SK-N-SH (cell line): ENCODE results near the gene KLHL22.
"Not testable (repeated sequence)": the region's sequence is repeated elsewhere in the genome, so short reads cannot be mapped to it uniquely, and the experiment has no call there.

Experiments
- CTCF ChIP-seq: fragments of 200-600 bp; sonication (generic); IDR thresholded peaks from 2 replicates; pipeline ENCODE4 v1.6.1; 2017; ENCODE audit warnings: antibody characterized with exemption, mild to moderate bottlenecking, moderate library complexity
- ELF1 ChIP-seq: IDR thresholded peaks from 2 replicates; pipeline ENCODE4 v1.4.0; 2012
- EP300 ChIP-seq, 2 experiments: IDR thresholded peaks; 2 replicates each; pipeline versions ENCODE4 v1.4.0 to v1.6.1; 2012; ENCODE audit warnings: borderline replicate concordance in 1 of 2, low read depth in 1 of 2, low read length in 1 of 2
- FOXM1 ChIP-seq: IDR thresholded peaks from 2 replicates; pipeline ENCODE4 v1.4.0; 2012; ENCODE audit warnings: low read depth, mild to moderate bottlenecking
- GATA2 ChIP-seq: sonication (generic); formaldehyde crosslinking; IDR thresholded peaks from 2 replicates; pipeline ENCODE4 v1.5.0; 2020; ENCODE audit warnings: mild to moderate bottlenecking, missing genetic modification reagents
- JUND ChIP-seq: IDR thresholded peaks from 2 replicates; pipeline ENCODE4 v1.4.0; 2012
- MAX ChIP-seq: IDR thresholded peaks from 2 replicates; pipeline ENCODE4 v1.4.0; 2012; ENCODE audit warnings: low read depth
- REST ChIP-seq: IDR thresholded peaks from 2 replicates; pipeline ENCODE4 v1.6.1; 2012; ENCODE audit warnings: mild to moderate bottlenecking, low read depth, low read length, moderate library complexity
- RFX5 ChIP-seq: IDR thresholded peaks from 2 replicates; pipeline ENCODE4 v1.6.1; 2012; ENCODE audit warnings: mild to moderate bottlenecking, improper control_type of control experiment, low read length
- SIN3A ChIP-seq: IDR thresholded peaks from 2 replicates; pipeline ENCODE4 v1.6.1; 2012; ENCODE audit warnings: low read depth, mild to moderate bottlenecking, low read length, moderate library complexity, borderline replicate concordance
- TAF1 ChIP-seq: IDR thresholded peaks from 2 replicates; pipeline ENCODE4 v1.6.1; 2012; ENCODE audit warnings: low read depth, mild to moderate bottlenecking, low read length, moderate library complexity, borderline replicate concordance
- USF1 ChIP-seq: IDR thresholded peaks from 2 replicates; pipeline ENCODE4 v1.4.0; 2012; ENCODE audit warnings: low read depth, borderline replicate concordance
- ZBTB33 ChIP-seq: IDR thresholded peaks from 2 replicates; pipeline ENCODE4 v1.4.0; 2012; ENCODE audit warnings: low read depth, borderline replicate concordance

GRCh38 chr22:20415699-20416098 lies 79.9 kb downstream of the KLHL22 start:
- TF ChIP-seq ELF1; CTCF; EP300 (IDR thresholded peaks at IDR 0.05; ENCODE audit: borderline replicate concordance in 1 of 2, low read depth in 1 of 2, low read length in 1 of 2); REST; TAF1; GATA2; RFX5; USF1; SIN3A; MAX; JUND; ZBTB33; FOXM1: not testable (repeated sequence)
